ENCODE measurements around the gene ZNF561. TPM values are rescaled to one million over a fixed set of nuclear protein-coding genes. Genes with fewer than 3 reads are reported as not detected.
"Not testable (repeated sequence)": the region's sequence is repeated elsewhere in the genome, so short reads cannot be mapped to it uniquely, and the experiment has no call there.

The ZNF561 gene
- 10 to 100 TPM; 12.6 to 37.5 (median 26.0) TPM for total RNA-seq

DNA sequence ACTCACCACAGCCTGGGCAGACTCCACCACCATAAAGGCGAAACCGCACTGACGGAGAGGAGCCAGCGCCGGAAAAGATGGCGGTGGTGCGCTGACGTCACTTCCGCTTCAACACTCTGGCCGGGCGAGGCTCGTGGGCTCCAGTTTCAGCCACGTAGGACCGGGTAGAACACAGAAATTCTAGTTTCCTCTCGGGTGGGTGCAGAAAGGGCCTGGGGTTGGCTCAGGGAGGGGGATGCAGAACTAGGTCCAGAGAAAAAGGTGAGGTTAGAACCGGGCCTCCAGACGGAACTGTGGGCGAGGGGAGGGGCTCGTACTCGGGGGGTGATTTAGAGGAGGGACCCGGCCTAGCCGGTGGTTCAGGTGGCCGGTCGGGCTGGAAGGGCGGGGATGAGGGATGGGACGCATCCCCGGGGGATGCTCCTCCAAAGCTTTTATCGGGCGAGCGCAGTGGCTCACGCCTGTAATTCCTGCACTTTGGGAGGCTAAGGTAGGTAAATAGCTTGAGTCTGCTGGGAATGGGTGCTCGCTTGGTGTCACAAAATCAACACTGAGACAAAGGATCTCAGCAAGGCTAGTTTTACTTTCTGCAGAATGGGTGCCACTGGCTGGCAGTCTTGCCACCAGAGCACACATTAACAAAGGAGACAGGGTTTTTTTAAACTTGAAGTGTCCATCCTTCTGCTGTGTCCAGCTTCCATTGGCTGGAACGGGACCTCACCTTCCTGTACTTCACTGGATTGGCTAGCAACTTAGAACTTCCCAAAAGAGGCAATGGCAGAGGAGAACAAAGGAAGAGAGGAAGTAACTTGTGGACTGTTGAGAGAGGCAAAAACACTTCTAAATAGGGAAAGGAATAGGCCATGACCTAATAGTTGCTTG is at the start of gene ZNF561:
ZNF561 (minus strand) TSS at position 77 of the 882 bp plus-strand sequence. CDS start 1,776 bp downstream, outside the sequence.
- peaks cover 7 to 31% (median 28%) of the 10 kb centered on the region in 4 donors for H3K36me3 ChIP-seq
- peak within 1 kb of the TSS; percentile 84 to 89 (median 88) for H3K4me3 ChIP-seq
- TF ChIP-seq POLR2AphosphoS5 (IDR thresholded peaks at IDR 0.05) (peak; percentile 41 to 67), POLR2A (IDR thresholded peaks at IDR 0.05) (peak in 1 of 4 donors; percentile 60), EP300 (IDR thresholded peaks at IDR 0.05) (no peak)
- TF ChIP-seq, protein P1, sequence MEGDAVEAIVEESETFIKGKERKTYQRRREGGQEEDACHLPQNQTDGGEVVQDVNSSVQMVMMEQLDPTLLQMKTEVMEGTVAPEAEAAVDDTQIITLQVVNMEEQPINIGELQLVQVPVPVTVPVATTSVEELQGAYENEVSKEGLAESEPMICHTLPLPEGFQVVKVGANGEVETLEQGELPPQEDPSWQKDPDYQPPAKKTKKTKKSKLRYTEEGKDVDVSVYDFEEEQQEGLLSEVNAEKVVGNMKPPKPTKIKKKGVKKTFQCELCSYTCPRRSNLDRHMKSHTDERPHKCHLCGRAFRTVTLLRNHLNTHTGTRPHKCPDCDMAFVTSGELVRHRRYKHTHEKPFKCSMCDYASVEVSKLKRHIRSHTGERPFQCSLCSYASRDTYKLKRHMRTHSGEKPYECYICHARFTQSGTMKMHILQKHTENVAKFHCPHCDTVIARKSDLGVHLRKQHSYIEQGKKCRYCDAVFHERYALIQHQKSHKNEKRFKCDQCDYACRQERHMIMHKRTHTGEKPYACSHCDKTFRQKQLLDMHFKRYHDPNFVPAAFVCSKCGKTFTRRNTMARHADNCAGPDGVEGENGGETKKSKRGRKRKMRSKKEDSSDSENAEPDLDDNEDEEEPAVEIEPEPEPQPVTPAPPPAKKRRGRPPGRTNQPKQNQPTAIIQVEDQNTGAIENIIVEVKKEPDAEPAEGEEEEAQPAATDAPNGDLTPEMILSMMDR (IDR thresholded peaks at IDR 0.05): no peak
- WGBS, 2 donors: 0 to 2% methylated on average over 12 to 30 of the region's 33 CpGs
- ATAC-seq (ENCODE audit: low FRiP score in 2 of 2) (peak; percentile 94 to 97), DNase-seq (peak; percentile 83 to 91)
- peak within 1 kb of the TSS; percentile 88 to 97 (median 96) for H3K27ac ChIP-seq
- H3K4me1 ChIP-seq: peaks cover 14 to 33% (median 16%) of the 10 kb centered on the region in 4 donors
- no peaks in the 10 kb centered on the region for H3K27me3 ChIP-seq
- H3K9me3 ChIP-seq: no peaks in the 10 kb centered on the region

- H3K27me3 ChIP-seq: no peaks in the 10 kb centered on the region
- peaks cover 3 to 35% (median 29%) of the 10 kb centered on the region in 4 donors for H3K9me3 ChIP-seq
- WGBS, 2 donors: 95 to 97% methylated on average over 2 of the region's 2 CpGs
- no peak for TF ChIP-seq POLR2A (IDR thresholded peaks at IDR 0.05)
- TF ChIP-seq POLR2AphosphoS5 (IDR thresholded peaks at IDR 0.05): no peak
- TF ChIP-seq EP300 (IDR thresholded peaks at IDR 0.05): no peak
- TF ChIP-seq, protein P1 (IDR thresholded peaks at IDR 0.05): no peak
- peaks cover 0 to 18% (median 3%) of the 10 kb centered on the region in 4 donors for H3K36me3 ChIP-seq
- H3K4me3 ChIP-seq: no peak overlapping the region
- H3K4me1 ChIP-seq: no peaks in the 10 kb centered on the region
- ATAC-seq (ENCODE audit: low FRiP score in 2 of 2) (no peak), DNase-seq (no peak)
- H3K27ac ChIP-seq: no peak overlapping the region
Measured at GRCh38 chr19:9668544-9668943, 47.5 kb upstream of the ZNF561 start.

DNA sequence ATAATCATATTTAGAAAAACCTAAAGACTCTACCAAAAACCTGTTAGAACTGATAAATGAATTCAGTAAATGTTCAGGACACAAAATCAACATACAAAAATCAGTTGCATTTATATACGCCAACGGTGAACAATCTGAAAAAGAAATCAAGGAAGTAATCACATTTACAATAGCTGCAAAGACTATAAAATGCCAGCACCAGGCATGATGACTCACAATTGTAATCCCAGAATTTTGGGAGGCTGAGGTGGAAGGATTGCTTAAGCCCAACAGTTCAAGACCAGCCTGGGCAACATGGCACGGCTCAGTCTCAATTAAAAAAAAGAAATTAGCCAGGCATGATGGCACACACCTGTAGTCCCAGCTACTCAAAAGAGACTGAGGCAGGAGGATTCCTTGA is 46.9 kb upstream of the ZNF561 start:
- no peaks in the 10 kb centered on the region for H3K27me3 ChIP-seq
- 88 to 92% methylated on average over 3 of the region's 3 CpGs for WGBS, 2 donors
- TF ChIP-seq POLR2AphosphoS5 (IDR thresholded peaks at IDR 0.05) (no peak), POLR2A (IDR thresholded peaks at IDR 0.05) (no peak), EP300 (IDR thresholded peaks at IDR 0.05) (no peak)
- TF ChIP-seq, protein P1 (IDR thresholded peaks at IDR 0.05): no peak
- peaks cover 0 to 18% (median 3%) of the 10 kb centered on the region in 4 donors for H3K36me3 ChIP-seq
- H3K4me1 ChIP-seq: no peaks in the 10 kb centered on the region
- no peak for ATAC-seq (ENCODE audit: low FRiP score in 2 of 2)
- H3K9me3 ChIP-seq: peaks cover 0 to 28% (median 24%) of the 10 kb centered on the region in 4 donors
- no peak overlapping the region for H3K27ac ChIP-seq
- H3K4me3 ChIP-seq: no peak overlapping the region
- DNase-seq: no peak

DNA sequence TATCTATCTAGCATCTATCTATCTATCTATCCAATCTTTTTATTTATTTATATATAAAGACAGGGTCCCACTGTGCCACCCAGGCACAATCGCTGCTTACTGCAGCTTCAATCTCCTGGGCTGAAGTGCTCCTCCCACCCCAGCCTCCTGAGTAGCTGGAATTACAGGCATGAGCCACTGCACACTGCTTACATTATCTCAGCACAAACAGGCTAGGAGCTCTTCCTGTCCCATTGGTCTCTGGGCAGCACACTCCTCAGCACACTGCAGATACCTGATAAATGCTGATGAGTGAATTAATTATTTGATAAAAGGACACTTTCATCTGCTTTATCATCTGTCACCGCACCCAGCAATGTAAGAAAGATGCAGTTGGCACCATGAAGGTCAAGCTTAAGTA is 37.7 kb upstream of the ZNF561 start:
- ATAC-seq (ENCODE audit: low FRiP score in 2 of 2) (no peak), DNase-seq (no peak)
- H3K4me1 ChIP-seq: no peaks in the 10 kb centered on the region
- no peak for TF ChIP-seq POLR2AphosphoS5 (IDR thresholded peaks at IDR 0.05)
- H3K27me3 ChIP-seq: no peaks in the 10 kb centered on the region
- H3K27ac ChIP-seq: no peak overlapping the region
- H3K9me3 ChIP-seq: peaks cover 6 to 29% (median 8%) of the 10 kb centered on the region in 4 donors
- peaks cover 28 to 61% (median 51%) of the 10 kb centered on the region in 4 donors for H3K36me3 ChIP-seq
- 74 to 78% methylated on average over 2 of the region's 2 CpGs for WGBS, 2 donors
- no peak overlapping the region for H3K4me3 ChIP-seq

DNA sequence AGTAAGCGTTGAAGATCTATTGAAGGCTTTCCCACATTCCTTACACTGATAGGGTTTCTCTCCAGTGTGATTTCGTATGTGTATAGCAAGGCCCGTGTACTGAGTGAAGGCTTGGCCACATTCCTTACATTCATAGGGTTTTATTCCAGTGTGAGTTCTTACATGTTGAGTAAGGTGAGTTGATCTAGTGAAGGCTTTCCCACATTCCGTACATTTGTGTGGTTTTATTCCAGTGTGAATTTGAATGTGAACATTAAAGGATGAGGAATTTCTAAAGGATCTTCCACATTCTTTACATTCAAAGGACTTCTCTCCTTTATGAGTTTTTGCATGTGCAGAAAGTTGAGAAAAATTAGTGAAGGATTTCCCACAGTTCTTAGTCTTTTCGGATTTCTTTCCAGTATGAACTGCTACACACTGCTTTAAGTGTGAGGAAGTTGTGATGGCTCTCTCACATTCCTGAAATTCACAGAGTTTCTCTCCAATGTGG is 32.1 kb upstream of the ZNF561 start:
- not testable (repeated sequence) for ATAC-seq (ENCODE audit: low FRiP score in 2 of 2); H3K4me3 ChIP-seq; H3K27ac ChIP-seq; H3K27me3 ChIP-seq; DNase-seq; H3K4me1 ChIP-seq
- WGBS, 2 donors: 95 to 99% methylated on average over 5 of the region's 5 CpGs
- Histone ChIP-seq H3K9me3 (peaks cover 16 to 58% (median 35%) of the 10 kb centered on the region in 4 donors), H3K36me3 (peaks cover 36 to 97% (median 69%) of the 10 kb centered on the region in 4 donors)

DNA sequence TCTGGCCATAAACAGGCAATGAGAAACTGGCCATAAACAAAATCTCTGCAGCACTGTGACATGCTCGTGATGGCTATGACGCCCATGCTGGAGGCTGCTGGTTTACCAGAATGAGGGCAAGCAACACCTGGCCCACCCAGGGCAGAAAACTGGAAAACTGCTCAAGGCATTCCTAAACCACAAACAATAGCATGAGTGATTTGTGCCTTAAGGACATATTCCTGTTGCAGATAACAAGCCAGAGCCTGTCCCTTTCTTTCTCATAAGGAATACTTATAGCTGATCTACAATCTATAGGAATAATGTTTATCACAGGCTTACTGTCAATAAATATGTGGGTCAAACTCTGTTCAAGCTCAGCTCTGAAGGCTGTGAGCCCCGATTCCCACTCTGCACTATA is 30.4 kb upstream of the ZNF561 start:
- not testable (repeated sequence) for H3K4me1 ChIP-seq; H3K27me3 ChIP-seq; H3K4me3 ChIP-seq; ATAC-seq (ENCODE audit: low FRiP score in 2 of 2); DNase-seq; H3K27ac ChIP-seq
- WGBS, 2 donors: 87 to 96% methylated on average over 3 of the region's 3 CpGs
- H3K36me3 ChIP-seq: peaks cover 30 to 95% (median 61%) of the 10 kb centered on the region in 4 donors
- peaks cover 16 to 57% (median 35%) of the 10 kb centered on the region in 4 donors for H3K9me3 ChIP-seq
